ENCODE data around the gene MTRF1L. TPM values are rescaled to one million over a fixed set of nuclear protein-coding genes. Genes with fewer than 3 reads are reported as not detected.

Gene MTRF1L
- total RNA-seq, 1 experiment from 2014 or later = 17.4 TPM

DNA sequence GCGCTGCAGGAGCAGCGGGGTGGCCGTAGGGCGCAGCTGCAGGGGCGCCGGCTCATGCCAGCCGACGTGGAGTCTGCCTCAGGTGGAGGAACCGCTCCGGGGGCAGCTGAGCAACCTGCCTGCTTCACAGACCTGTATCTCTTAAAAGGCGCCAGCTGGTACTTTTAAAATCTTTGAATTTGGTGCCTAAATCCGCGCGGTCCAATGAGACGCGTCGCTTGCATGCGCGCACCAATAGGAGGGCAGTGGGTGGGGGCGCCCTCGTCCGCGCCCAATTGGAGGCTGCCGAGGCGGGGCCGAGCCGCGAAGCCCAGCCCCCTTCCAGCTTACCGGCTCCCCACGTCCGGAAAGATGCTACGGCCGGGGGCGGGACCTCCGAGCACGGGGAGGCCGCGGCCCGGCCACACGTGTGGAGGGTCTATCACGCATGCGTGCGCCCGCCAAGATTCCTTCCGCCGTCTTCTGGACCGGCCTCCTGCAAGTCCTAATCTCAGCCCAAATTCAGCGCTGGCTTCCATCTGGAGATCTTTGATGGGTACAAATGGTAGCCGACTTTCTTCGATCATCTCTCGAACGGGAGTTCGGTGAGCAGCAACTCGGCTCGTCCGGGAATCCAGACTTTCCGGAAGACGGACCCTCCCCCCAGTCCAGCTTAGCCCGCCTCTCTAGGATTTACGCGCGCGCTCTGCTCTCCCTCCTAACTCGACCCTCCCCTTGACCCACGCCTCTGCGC, 19.4 kb downstream of the MTRF1L start, which contains the start of gene FBXO5:
Gene FBXO5, minus strand, starts transcription at position 138 of the 733 bp plus-strand sequence. Its CDS starts 82 bp downstream, at position 56.
- Histone ChIP-seq H3K9me3 (ENCODE audit: low read length) (no peaks in the 10 kb centered on the region), H3K36me3 (ENCODE audit: insufficient read depth, low read length) (peaks cover 20% of the 10 kb centered on the region), H3K4me3 (ENCODE audit: low read length) (peak within 1 kb of the TSS; percentile 83), H2AFZ (ENCODE audit: low read length) (peak within 1 kb of the TSS; percentile 3; the same call in 1 of the 2 replicates), H3K9me2 (replicated peaks; ENCODE audit: insufficient read depth, low read length) (no peaks in the 10 kb centered on the region), H4K20me1 (ENCODE audit: insufficient read depth, low read depth, low read length) (peaks cover 28% of the 10 kb centered on the region), H3K27ac (ENCODE audit: low read length) (peak within 1 kb of the TSS; percentile 91), H3K27me3 (ENCODE audit: low read length) (no peaks in the 10 kb centered on the region), H3K79me2 (ENCODE audit: low read length) (peaks cover 85% of the 10 kb centered on the region), H3K4me2 (ENCODE audit: low read depth, low read length, poor library complexity, severe bottlenecking) (peak within 1 kb of the TSS; percentile 90), H3K4me1 (ENCODE audit: low read length) (peaks cover 51% of the 10 kb centered on the region), H3K9ac (ENCODE audit: low read length) (peak within 1 kb of the TSS; percentile 93)
- DNase-seq = peak; percentile 99

DNA sequence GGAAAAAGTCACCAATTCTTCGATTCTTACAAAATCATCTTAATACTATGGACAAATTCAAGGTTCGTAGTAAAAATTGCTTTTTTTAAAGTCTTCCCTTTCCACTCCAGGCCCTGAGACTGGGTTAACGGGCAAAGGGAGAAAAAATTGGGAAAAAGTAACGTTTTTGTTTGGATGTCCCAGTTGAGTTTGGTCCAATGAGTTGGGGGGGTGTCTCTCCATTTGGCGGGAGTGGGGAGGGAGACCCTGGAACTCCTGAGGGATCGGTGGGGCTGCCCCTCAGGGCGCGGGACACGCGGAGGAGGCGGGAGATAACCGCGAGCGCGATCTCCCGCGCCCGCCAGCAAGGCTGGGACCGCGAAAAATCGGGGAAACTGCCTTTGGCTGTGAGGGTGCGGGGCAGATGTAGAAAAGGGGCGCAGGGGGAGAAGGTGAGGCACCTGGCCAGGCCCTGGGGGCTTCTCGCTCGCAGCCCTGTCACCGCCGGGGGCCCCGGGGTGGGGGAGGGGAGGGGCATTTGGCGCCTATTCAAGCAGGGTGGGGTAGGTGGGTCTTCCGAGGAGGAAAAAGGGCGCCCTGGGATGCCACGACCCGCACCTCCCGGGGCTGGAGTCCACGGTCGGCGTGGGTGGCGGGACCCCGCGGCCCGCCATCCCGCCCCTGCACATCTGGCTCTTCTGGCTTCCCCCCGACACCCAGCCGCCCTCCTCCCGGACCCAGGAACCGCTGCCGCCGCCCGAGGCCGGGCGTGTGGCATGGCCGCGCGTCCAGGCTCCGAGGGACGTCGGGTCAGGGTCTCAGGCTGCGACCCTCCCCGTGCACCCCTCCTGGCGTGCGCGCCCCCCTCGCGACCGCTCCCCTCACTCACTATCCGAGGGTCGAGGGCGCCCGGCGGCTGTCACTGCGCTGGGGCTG, 20.3 kb downstream of the MTRF1L start:
- Histone ChIP-seq H3K9me3 (ENCODE audit: low read length) (no peaks in the 10 kb centered on the region), H3K9me2 (replicated peaks; ENCODE audit: insufficient read depth, low read length) (no peaks in the 10 kb centered on the region), H4K20me1 (ENCODE audit: insufficient read depth, low read depth, low read length) (peaks cover 36% of the 10 kb centered on the region), H2AFZ (ENCODE audit: low read length) (no peak overlapping the region), H3K4me2 (ENCODE audit: low read depth, low read length, poor library complexity, severe bottlenecking) (peak overlapping the region; percentile 90), H3K36me3 (ENCODE audit: insufficient read depth, low read length) (peaks cover 28% of the 10 kb centered on the region), H3K4me3 (ENCODE audit: low read length) (peak overlapping the region; percentile 83), H3K27me3 (ENCODE audit: low read length) (no peaks in the 10 kb centered on the region), H3K27ac (ENCODE audit: low read length) (peak overlapping the region; percentile 46), H3K9ac (ENCODE audit: low read length) (peak overlapping the region; percentile 88), H3K79me2 (ENCODE audit: low read length) (peaks cover 93% of the 10 kb centered on the region), H3K4me1 (ENCODE audit: low read length) (peaks cover 60% of the 10 kb centered on the region)
- peak; percentile 65 for DNase-seq

GRCh38 chr6:152981219-152981618, 21.3 kb downstream of the MTRF1L start:
- H4K20me1 ChIP-seq (ENCODE audit: insufficient read depth, low read depth, low read length) = peaks cover 46% of the 10 kb centered on the region
- peak overlapping the region; percentile 90 for H3K4me2 ChIP-seq (ENCODE audit: low read depth, low read length, poor library complexity, severe bottlenecking)
- H3K4me1 ChIP-seq (ENCODE audit: low read length) = peaks cover 62% of the 10 kb centered on the region
- peaks cover 93% of the 10 kb centered on the region for H3K79me2 ChIP-seq (ENCODE audit: low read length)
- peak overlapping the region; percentile 83 for H3K4me3 ChIP-seq (ENCODE audit: low read length)
- peaks cover 35% of the 10 kb centered on the region for H3K36me3 ChIP-seq (ENCODE audit: insufficient read depth, low read length)
- H3K9me3 ChIP-seq (ENCODE audit: low read length) = no peaks in the 10 kb centered on the region
- peak; percentile 42 for DNase-seq
- no peaks in the 10 kb centered on the region for H3K9me2 ChIP-seq (replicated peaks; ENCODE audit: insufficient read depth, low read length)
- H3K27ac ChIP-seq (ENCODE audit: low read length) = peak overlapping the region; percentile 46; the same call in 1 of the 2 replicates
- H3K9ac ChIP-seq (ENCODE audit: low read length) = peak overlapping the region; percentile 62
- no peaks in the 10 kb centered on the region for H3K27me3 ChIP-seq (ENCODE audit: low read length)
- H2AFZ ChIP-seq (ENCODE audit: low read length) = no peak overlapping the region

DNA sequence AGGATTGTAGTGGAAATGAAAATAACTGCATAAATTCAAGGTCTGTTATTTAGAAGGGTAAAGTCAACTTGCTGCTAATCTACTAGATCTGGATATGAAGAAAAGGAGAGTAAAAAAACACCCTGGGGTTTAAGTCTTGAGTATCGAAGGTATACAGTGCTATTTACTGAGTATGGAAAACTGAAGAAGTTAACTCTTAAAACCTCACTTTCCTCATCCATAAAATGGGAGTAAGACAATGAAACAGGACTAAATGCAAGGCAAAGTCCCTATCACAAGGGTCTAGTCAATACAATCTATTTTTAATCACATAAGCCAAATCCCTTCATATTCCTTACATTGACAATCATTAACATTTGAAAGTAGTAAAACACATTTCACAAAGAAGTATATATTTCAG, 21.9 kb downstream of the MTRF1L start:
- Histone ChIP-seq H4K20me1 (ENCODE audit: insufficient read depth, low read depth, low read length) (peaks cover 47% of the 10 kb centered on the region), H3K9me2 (replicated peaks; ENCODE audit: insufficient read depth, low read length) (no peaks in the 10 kb centered on the region), H3K36me3 (ENCODE audit: insufficient read depth, low read length) (peaks cover 41% of the 10 kb centered on the region), H3K27ac (ENCODE audit: low read length) (no peak overlapping the region), H3K9me3 (ENCODE audit: low read length) (no peaks in the 10 kb centered on the region), H3K9ac (ENCODE audit: low read length) (peak overlapping the region; percentile 62), H3K27me3 (ENCODE audit: low read length) (no peaks in the 10 kb centered on the region), H3K4me1 (ENCODE audit: low read length) (peaks cover 57% of the 10 kb centered on the region), H3K4me2 (ENCODE audit: low read depth, low read length, poor library complexity, severe bottlenecking) (peak overlapping the region; percentile 90), H3K79me2 (ENCODE audit: low read length) (peaks cover 93% of the 10 kb centered on the region), H2AFZ (ENCODE audit: low read length) (no peak overlapping the region), H3K4me3 (ENCODE audit: low read length) (peak overlapping the region; percentile 83)
- DNase-seq = peak; percentile 34

DNA sequence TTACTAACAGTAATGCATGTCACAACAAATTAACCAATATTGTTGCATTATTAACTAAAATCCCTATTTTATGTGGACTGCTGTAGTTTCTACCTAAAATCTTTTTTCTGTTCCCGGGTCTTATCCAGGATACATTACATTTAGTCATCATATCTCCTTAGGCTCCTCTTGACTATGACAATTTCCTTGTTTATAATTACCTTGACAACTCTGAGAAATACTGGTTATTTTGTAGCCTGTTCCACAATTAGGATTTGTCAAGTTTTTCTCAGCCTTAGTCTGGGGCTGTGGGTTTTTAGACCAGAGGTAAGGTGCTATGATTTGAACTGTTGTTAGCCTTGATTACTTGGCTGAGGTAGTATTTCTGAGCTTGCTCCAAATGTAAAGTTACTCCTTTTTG, 23.4 kb downstream of the MTRF1L start:
- no peak overlapping the region; the same call in 1 of the 2 replicates for H3K9ac ChIP-seq (ENCODE audit: low read length)
- H3K36me3 ChIP-seq (ENCODE audit: insufficient read depth, low read length) = peaks cover 55% of the 10 kb centered on the region
- DNase-seq = peak; percentile 40
- H2AFZ ChIP-seq (ENCODE audit: low read length) = no peak overlapping the region
- no peaks in the 10 kb centered on the region for H3K9me2 ChIP-seq (replicated peaks; ENCODE audit: insufficient read depth, low read length)
- H4K20me1 ChIP-seq (ENCODE audit: insufficient read depth, low read depth, low read length) = peaks cover 61% of the 10 kb centered on the region
- H3K27me3 ChIP-seq (ENCODE audit: low read length) = no peaks in the 10 kb centered on the region
- H3K27ac ChIP-seq (ENCODE audit: low read length) = no peak overlapping the region
- H3K79me2 ChIP-seq (ENCODE audit: low read length) = peaks cover 92% of the 10 kb centered on the region
- H3K4me2 ChIP-seq (ENCODE audit: low read depth, low read length, poor library complexity, severe bottlenecking) = peak overlapping the region; percentile 90
- H3K4me1 ChIP-seq (ENCODE audit: low read length) = peaks cover 44% of the 10 kb centered on the region
- no peaks in the 10 kb centered on the region for H3K9me3 ChIP-seq (ENCODE audit: low read length)
- no peak overlapping the region for H3K4me3 ChIP-seq (ENCODE audit: low read length)

DNA sequence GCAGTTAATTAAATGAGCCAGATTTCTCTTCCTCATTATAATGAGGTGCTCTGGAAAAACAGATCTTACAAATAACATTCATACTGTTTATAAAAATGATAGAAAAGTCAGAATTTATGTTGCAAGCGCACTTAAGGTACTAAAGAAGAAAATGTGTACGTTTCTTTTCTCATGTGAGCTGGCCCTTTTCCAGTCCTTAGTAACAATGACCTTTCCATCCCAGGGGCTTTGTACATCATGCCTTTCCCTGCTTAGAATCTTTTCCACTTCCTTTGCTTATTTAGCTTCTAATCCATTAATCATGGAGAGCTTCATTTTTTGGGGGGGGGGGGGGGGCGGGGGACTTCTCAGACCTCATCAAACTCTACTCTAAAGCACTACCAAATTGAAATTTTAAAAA, 24.5 kb downstream of the MTRF1L start:
- no peaks in the 10 kb centered on the region for H3K9me3 ChIP-seq (ENCODE audit: low read length)
- no peaks in the 10 kb centered on the region for H3K27me3 ChIP-seq (ENCODE audit: low read length)
- H3K9ac ChIP-seq (ENCODE audit: low read length) = no peak overlapping the region
- H3K4me2 ChIP-seq (ENCODE audit: low read depth, low read length, poor library complexity, severe bottlenecking) = peak overlapping the region; percentile 90
- no peak overlapping the region for H2AFZ ChIP-seq (ENCODE audit: low read length)
- peaks cover 64% of the 10 kb centered on the region for H4K20me1 ChIP-seq (ENCODE audit: insufficient read depth, low read depth, low read length)
- no peak for DNase-seq
- no peaks in the 10 kb centered on the region for H3K9me2 ChIP-seq (replicated peaks; ENCODE audit: insufficient read depth, low read length)
- peaks cover 92% of the 10 kb centered on the region for H3K79me2 ChIP-seq (ENCODE audit: low read length)
- H3K27ac ChIP-seq (ENCODE audit: low read length) = peak overlapping the region; percentile 22
- H3K36me3 ChIP-seq (ENCODE audit: insufficient read depth, low read length) = peaks cover 63% of the 10 kb centered on the region
- H3K4me1 ChIP-seq (ENCODE audit: low read length) = peaks cover 44% of the 10 kb centered on the region
- H3K4me3 ChIP-seq (ENCODE audit: low read length) = no peak overlapping the region

DNA sequence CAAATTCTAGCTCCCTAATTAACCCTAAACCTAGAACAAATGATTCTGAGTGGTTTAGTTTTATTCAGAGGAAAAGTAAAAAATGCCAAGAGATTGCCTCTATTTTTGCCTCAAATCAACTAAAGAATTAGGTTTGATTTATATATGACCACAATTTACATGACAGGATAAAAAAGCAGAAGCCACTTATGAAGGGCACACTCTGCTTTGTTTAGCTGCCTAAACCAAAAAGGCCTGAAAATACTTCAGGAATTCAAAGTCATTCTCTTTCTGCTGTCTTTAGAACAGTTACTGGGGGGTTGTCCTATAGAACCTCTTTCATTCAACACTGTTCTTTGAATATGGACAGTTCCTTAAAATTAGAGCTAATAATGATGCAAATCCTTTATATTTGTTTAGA, 25.0 kb downstream of the MTRF1L start:
- Histone ChIP-seq H3K27me3 (ENCODE audit: low read length) (no peaks in the 10 kb centered on the region), H3K4me1 (ENCODE audit: low read length) (peaks cover 44% of the 10 kb centered on the region), H3K9me3 (ENCODE audit: low read length) (no peaks in the 10 kb centered on the region), H3K9ac (ENCODE audit: low read length) (no peak overlapping the region), H3K79me2 (ENCODE audit: low read length) (peaks cover 93% of the 10 kb centered on the region), H3K4me2 (ENCODE audit: low read depth, low read length, poor library complexity, severe bottlenecking) (peak overlapping the region; percentile 1), H3K9me2 (replicated peaks; ENCODE audit: insufficient read depth, low read length) (no peaks in the 10 kb centered on the region), H3K4me3 (ENCODE audit: low read length) (no peak overlapping the region), H2AFZ (ENCODE audit: low read length) (no peak overlapping the region), H4K20me1 (ENCODE audit: insufficient read depth, low read depth, low read length) (peaks cover 66% of the 10 kb centered on the region), H3K36me3 (ENCODE audit: insufficient read depth, low read length) (peaks cover 68% of the 10 kb centered on the region), H3K27ac (ENCODE audit: low read length) (peak overlapping the region; percentile 22)
- peak; percentile 47 for DNase-seq

DNA sequence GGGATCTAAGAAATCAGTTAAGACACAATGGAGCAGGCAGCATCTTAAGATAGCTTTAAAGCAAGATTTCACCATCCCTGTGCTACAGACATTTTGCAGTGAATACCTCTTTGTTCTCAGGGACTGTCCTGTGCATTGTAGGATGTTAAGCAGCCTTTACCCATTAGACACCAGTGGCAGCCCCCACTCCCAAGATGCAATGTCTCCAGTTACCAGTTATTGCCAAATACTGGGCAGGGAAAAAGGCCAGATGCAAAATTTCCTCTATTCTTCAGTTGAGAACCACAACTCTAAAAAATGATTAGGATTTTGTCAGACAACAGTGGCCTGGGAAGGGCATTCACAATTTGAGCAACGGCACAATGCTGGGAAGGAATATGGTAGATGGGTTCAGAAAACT, 25.8 kb downstream of the MTRF1L start:
- no peak overlapping the region for H3K27ac ChIP-seq (ENCODE audit: low read length)
- no peak overlapping the region for H2AFZ ChIP-seq (ENCODE audit: low read length)
- H3K9me3 ChIP-seq (ENCODE audit: low read length) = no peaks in the 10 kb centered on the region
- peaks cover 85% of the 10 kb centered on the region for H3K79me2 ChIP-seq (ENCODE audit: low read length)
- peaks cover 76% of the 10 kb centered on the region for H3K36me3 ChIP-seq (ENCODE audit: insufficient read depth, low read length)
- H3K4me2 ChIP-seq (ENCODE audit: low read depth, low read length, poor library complexity, severe bottlenecking) = no peak overlapping the region
- peaks cover 60% of the 10 kb centered on the region for H4K20me1 ChIP-seq (ENCODE audit: insufficient read depth, low read depth, low read length)
- H3K27me3 ChIP-seq (ENCODE audit: low read length) = no peaks in the 10 kb centered on the region
- peaks cover 44% of the 10 kb centered on the region for H3K4me1 ChIP-seq (ENCODE audit: low read length)
- H3K9ac ChIP-seq (ENCODE audit: low read length) = no peak overlapping the region
- peak; percentile 25 for DNase-seq
- no peaks in the 10 kb centered on the region for H3K9me2 ChIP-seq (replicated peaks; ENCODE audit: insufficient read depth, low read length)
- no peak overlapping the region for H3K4me3 ChIP-seq (ENCODE audit: low read length)
